HG02852 (cell line): ENCODE results near the gene EXOC7.
"Not testable (repeated sequence)": the region's sequence is repeated elsewhere in the genome, so short reads cannot be mapped to it uniquely, and the experiment has no call there.

Experiments used
- ATAC-seq: cut with Tn5 transposase; IDR thresholded peaks from one replicate; pipeline ENCODE4 v1.9.1; 2021; ENCODE audit warnings: mild to moderate bottlenecking, moderate library complexity; ENCODE audit not compliant: unreplicated experiment

The EXOC7 gene

DNA sequence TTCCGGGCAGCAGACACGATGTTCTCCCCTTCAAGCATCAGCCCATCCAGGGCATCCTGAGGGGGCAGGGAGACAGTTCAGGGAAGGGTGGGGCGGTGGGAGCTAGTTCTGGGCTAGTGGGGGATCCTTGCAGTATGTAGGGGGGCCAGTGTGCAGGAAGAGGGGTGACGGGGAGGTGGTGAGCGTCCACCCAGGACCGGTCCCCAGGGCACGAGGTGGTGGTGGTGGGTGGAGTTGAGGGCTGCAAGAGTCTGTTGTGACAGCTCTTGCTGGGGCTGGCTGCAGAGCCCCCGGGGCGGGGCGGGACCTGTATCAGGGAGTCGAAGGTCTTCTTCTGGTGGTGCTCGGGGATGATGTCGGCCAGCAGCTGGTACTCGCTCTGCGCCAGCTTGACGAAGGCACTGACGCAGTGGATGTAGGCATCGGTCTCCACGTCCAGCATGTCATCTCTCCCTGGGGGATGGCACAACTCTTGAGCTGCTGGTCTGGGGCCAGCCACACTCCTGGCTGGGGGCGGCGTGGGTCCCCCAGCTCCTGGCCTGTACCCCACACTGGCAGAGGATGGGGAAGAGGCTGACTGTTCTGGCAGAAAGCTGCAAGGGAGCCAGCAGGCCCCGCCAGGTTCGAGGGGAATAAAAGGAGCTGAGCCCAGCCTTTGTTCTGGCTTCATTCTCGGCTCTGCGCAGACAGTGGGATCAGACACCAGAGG, 14.6 kb downstream of the EXOC7 start:
- ATAC-seq = no peak

DNA sequence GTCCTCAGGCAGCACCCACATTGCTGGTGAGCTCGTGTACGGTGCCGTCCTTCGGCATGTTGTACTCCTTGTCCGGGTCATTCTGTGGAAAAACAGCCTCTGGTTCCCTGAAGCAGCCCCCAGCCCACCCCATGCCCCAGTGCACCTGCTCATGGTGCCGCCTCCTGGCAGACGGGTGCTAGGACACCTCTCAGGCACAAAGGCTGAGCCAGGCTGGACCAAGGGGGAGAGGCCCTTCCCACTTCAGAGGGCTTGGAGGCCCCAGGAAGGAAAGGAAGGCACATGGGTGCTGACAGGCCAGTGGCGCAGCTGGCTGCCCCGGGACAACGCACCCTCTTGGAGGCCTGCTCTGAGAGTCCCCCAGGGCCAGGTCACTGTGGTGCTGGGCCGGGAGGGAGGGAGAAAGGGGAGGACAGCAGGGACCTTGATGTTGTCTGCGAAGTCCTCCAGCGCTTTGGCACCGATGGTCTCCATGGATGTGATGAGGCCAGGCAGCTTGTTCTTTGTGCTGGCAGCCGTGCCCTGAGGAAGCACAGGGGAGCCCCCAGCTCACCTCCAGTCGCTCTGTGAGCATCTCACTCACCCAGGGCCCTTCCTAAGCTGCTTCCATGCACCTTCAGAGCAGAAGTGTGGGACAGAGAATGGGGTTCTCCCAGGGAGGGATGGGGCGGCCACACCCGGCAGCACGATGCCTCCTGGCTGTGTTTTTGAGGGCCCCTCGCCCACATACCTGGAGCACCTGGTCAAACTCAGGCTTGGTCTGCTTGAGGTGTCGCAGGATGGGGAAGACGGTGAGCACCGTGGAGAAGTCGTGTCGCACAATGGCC, 15.3 kb downstream of the EXOC7 start:
- ATAC-seq = no peak

DNA sequence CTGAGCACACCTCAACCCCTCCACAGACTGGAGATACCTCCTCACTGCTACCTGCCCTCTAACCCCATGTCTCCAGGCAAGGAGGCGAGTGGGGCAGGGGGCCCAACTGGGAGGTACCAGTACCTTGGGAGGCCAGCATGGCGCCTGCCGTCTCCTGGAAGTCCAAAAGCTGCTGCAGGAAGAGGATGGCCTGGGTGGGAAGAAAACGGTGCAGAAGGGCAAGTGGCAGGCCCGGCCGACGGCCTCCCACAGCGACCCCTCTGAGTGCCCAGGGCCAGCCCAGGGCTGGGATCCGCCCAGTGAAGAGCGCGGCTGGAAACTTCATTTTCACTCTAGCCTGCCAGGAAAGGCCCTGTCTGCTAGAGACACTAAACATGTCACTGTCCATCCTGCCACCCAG, 16.1 kb downstream of the EXOC7 start:
- ATAC-seq = no peak

DNA sequence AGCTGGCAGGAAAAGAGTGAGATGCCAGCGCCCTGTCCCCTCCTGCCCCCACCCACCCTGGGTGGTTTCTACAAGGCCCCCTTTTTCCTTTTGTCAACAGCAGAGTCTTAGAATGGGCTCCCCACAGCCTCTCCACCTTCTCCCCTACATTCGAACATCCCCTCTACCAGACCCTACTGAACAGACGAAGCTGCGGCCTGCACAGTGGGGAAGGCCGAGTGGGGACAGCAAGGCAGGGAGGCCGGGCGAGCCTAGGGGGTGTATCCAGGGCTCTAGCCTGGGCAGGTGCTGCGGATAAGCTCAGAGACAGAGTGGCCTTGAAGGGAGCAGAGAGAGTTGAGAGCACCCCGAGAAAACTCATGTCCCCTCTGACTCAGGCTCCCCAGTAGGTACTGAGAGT, 17.2 kb downstream of the EXOC7 start:
- no peak for ATAC-seq

DNA sequence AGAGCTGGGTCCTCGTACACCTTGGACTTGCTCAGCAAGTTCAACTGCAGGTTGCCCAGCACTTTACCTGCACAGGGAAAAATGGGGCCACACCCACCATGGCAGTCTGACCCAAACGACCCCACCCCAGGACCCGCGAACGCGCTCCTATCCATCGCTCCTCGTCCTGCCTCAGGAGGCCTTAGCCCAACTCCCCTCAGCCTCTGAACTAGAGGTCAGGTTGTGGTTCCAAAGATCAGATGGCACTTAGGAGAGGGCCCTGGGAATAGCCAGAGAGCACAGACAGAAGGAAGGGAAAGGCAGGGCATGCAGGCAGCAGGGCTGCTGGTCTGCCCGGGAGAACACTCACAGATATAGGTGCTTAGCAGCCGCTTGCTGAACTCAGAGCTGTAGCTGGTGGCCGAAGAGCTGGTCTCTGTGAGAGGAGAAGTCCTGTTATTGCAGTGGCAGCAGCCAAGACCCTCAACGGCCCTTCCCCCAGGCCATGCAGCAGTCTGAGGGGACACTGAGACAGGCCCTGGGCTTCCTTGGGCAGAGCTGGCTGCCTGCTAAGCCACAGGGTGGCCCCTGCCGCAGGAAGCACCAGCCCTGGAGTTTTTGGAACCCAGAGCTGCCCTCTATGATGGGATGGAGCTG, 17.7 kb downstream of the EXOC7 start:
- ATAC-seq = no peak

DNA sequence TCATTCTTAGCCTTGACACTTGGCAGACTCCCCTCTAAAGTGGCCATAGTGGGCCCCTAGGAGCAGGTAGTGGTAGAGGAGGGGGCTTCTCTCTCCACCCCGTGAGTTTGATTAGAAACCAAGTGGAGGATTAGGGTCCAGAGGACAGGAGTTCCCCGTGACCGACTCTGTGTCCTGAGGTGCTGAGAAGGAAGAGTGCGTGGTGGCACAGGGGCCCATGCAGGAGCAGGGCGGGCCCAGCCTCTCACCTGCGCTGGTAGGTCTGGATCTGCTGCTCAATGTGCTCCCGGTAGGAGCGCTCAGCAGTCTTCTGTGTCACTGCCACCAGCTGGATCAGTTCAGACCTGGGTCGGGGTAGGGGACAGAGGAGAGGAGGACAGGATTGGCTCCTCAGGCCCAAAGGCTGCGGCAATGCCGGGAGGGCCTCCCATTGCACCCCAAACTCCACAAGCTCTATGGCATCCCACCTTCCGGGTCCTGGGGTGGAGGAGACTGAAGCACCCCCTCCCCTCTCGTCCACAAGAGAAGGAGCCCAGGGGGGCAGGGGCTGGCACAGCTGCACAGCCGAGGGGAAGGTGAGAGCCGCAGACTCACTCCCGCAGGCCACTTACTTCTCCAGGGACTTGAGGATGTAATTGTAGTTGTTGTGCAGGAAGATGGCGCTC, 18.4 kb downstream of the EXOC7 start:
- ATAC-seq = no peak

DNA sequence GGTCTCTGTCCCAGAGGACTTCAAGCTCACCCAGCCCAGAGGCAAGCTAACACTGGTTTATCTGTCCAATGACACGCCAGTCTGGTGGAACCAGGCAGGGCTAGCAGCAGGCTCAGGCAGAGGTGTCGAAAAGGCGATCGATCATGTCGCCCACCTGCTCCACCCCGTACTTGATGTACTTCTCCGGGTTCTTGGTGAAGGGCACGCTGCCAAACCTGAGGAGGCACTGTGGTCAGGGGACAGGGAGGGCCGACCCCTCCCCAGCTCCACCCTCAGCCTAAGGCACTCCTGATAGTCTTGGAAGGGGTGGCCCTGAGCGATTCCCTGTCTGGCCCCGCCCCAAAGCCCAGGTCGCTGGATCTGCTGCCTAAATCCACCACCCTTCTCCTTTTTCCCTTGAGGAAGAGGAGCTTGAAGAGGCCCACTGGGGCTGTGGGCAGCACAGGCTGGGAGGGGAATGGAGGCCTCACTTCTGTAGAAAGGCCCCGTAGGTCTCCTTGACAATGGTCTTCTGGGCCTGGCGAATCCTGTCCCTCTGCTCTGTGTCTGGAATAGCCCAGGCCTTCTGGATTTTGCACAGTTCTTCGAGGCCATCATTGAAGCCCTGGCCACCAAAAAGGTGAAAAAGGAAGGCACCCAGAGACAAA, 19.9 kb downstream of the EXOC7 start:
- no peak for ATAC-seq

DNA sequence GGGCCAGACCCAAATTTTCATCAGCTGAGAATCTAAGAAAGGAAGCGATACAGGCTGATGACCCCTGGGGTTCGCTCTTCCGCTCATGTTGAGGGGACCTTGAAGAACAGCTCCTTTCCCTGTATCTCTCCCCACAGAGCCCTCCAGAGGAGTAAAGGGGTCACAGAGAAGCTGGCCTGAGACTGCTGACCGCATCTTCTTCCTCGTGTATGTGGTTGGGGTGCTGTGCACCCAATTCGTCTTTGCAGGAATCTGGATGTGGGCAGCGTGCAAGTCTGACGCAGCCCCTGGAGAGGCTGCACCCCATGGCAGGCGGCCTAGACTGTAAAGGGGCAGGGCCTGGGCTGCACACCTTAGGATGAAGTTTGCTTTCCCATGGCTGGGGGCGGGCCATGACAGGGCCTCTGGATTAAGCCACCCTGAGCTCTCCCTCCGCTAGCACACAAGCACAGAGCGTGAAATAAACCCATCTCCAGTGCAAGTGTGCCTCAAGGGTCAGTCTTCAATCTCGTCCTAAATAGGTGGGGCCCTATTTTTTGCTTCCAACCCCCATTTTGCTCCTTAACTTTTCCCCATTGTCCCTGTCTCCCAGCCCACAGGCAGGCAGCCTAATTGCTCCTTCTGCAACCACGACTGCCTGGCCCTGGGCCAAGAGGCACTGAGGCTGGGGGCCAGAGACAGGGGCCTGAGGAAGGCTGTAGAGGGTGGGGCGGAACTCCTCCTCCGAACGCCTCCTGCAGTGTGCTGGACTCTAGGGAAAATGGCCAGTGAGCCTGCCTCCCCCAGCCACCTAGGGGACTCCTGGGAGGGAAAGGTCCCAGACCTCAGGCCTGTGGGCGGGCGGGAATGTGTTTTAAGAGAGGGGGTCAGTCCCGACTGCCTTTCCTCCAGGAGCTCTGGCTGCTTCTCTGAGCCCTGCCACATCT, 21.0 kb downstream of the EXOC7 start:
- ATAC-seq = no peak

DNA sequence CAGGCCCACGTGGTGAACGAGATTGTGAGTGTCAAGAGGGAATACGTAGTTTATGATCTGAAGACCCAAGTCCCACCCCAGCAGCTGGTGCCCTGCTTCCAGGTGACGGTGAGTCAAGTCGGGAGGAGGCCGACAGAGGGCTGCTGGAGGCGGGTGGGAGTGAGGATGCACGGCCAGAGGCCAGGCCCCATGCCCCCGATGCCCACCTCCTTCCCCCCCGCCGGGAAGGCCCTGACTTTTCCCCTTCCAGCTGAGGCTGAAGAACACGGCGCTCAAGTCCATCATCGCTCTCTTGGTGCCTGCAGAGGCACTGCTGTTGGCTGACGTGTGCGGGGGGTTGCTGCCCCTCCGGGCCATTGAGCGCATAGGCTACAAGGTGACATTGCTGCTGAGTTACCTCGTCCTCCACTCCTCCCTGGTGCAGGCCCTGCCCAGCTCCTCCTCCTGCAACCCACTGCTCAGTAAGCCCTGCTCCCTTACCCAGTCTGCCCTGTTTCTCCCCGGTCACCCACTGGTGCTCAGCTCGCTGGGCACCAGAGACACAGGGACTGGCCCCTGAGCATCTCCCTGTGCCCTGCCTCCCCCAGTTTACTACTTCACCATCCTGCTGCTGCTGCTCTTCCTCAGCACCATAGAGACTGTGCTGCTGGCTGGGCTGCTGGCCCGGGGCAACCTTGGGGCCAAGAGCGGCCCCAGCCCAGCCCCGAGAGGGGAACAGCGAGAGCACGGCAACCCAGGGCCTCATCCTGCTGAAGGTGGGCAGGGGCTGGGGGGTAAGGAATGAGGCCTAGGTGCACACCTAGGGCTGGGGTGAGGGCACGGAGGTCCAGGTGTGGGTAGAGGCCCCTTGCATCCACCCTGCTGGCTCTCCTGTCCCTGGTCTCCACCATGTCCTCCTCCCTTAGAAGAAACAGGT, 22.0 kb downstream of the EXOC7 start:
- no peak for ATAC-seq

DNA sequence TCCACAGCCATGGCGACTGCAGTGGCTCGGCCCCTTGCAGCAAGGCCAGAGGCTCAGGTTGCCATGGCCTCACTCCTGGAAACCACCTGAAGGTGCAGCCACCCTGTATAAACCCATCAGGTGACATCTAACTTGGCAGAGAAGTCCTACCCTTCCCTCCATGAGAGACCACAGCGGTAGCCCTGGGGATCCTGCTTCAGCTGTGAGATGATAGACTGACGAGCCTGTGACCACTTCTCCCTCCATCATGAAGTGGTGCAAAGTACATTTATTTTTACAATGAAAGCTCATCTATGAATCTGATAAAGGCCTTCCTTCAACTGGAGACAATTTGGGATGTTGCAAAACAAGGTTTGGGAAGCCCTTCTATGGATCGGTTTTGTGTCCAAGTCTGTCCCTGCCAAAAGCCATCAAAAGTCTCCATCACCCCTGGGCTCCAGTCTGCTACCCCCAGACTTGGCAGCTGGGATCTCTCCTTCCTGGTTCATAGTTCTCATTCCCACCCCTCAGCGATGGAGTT, 22.8 kb downstream of the EXOC7 start:
- no peak for ATAC-seq

DNA sequence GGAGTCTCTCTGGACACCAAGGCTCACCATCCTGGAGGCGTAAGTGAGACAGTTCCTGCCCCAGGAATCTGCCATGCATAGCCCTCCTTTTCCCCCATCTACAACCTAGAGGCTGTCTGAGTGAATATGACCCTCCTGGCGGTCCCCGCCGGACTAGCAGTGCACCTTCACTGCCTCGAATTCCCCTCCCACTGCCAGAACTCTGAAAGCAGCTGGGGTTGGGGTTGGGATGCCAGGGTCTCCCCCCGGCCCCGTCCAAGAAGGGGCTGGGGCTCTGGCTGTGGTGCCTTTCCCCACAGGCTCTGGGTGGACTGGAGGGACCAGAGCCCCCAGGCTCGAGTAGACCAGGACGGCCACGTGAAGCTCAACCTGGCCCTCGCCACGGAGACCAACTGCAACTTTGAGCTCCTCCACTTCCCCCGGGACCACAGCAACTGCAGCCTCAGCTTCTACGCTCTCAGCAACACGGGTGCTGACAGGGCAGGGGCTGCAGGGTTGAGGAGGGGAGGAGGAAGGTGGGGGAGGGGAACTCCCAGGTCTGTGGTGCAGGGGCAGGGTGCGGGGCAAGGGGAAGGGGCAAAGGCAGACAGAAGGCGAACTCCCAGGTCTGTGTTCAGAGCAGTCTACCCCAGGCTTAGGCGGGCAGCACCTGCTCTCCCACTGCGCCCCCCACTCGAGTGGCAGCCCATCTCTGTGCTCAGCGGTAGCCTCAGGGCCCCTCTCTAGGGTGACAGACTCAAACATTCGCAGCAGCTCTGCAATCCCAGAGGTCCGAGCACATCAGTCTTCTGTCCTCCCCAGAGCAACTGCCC, 23.4 kb downstream of the EXOC7 start:
- ATAC-seq = no peak

DNA sequence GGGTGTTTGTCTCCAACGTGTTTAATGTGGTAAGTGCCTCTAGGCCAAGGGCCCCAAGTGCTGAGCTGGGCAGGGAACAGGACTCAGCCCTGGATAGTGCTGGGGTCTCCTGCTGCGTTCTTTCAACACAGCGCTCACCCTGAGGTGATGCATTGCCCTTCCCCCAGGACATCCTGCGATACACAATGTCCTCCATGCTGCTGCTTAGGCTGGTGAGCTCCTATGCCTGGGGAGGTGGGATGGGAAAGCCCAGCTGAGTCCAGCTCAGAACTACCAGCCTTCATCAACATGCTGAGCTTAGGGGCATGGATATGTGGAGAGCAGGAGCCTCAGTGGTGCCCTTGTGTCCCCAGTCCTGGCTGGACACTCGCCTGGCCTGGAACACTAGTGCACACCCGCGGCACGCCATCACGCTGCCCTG, 24.0 kb downstream of the EXOC7 start:
- no peak for ATAC-seq

DNA sequence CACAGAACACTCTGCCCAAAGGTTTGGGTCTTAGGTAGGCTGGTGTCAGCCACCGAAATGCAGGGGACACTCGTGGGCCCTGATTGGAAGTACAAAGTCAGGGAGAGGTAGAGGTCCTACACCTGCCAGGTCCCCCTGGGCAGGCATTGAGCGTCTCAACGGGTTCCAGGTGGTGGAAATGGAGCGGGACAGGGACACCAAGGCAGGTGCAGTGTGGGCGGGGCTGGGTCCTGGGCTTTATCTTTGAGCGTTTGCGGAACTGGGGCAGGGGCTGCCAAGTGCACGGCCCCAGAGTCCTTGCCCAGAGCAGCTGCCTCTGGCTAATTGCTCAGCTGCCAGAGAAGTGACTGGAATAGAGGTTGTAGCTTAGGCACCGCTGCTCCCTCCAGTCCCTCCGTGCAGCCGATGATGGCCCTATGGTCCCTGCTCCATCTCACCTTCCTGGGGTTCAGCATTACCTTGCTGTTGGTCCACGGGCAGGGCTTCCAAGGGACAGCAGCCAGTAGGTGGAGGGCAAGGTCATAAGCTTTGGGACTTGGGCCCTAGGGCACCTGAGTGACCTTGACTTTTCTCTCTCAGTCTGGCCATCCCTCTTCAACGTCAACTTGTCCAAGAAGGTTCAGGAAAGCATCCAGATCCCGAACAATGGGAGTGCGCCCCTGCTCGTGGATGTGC, 24.6 kb downstream of the EXOC7 start, which contains the start of gene ZACN:
Gene ZACN (plus strand): TSS at position 323 of the 675 bp plus-strand sequence. CDS start 83 bp downstream, at position 406.
- ATAC-seq = no peak

DNA sequence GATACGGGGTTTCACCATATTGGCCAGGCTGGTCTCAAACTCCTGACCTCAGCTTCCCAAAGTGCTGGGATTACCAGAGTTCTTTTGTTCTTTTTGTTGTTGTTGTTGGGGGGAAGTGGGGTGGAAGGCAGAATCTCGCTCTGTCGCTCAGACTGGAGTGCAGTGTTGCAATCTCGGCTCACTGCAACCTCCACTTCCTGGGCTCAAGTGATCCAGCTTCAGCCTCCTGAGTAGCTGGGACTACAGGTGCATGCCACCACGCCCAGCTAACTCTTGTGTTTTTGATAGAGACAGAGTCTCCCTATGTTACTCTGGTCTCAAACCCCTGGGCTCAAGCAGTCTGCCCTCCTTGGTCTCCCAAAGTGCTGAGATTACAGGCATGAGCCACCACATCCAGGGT, 25.2 kb downstream of the EXOC7 start:
- ATAC-seq = not testable (repeated sequence)

DNA sequence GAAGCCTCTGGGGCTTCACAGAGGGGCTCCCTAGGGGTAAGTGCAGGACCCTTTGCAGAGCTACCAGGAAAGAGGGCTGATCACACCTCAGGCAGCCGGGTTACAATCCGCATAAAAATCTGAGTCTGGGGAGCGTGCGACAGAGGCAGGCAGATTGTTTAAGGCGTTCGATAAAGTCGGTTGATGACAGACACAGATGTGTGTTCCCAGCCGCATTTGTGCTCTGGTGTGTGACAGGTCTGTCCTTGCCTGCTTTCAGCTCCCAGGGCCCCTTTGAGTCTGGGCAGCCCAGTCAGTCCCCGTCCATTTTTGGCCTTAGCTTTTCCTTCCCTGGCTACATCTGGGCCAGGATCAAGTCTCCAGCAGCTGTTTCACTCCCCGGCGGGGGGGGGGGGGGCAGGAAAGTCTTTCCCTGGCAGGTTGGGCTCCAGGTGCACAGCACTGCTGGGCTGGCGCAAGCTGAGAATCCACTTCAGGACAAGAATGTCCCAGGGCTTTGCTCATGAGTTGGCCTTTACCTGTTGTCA, 25.9 kb downstream of the EXOC7 start:
- no peak for ATAC-seq

DNA sequence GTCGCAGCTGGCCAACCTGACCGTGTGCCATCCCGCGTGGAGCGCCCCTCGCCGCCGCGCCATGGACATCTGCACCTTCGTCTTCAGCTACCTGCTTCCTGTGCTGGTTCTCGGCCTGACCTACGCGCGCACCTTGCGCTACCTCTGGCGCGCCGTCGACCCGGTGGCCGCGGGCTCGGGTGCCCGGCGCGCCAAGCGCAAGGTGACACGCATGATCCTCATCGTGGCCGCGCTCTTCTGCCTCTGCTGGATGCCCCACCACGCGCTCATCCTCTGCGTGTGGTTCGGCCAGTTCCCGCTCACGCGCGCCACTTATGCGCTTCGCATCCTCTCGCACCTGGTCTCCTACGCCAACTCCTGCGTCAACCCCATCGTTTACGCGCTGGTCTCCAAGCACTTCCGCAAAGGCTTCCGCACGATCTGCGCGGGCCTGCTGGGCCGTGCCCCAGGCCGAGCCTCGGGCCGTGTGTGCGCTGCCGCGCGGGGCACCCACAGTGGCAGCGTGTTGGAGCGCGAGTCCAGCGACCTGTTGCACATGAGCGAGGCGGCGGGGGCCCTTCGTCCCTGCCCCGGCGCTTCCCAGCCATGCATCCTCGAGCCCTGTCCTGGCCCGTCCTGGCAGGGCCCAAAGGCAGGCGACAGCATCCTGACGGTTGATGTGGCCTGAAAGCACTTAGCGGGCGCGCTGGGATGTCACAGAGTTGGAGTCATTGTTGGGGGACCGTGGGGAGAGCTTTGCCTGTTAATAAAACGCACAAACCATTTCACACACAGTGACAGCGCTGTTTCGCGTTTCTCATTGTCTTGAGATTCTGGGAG, 26.6 kb downstream of the EXOC7 start:
- no peak for ATAC-seq
